Glutamatergic neuron (in vitro differentiated cells): ENCODE measurements around the gene MEGF9. TPM values are rescaled to one million over a fixed set of nuclear protein-coding genes. Genes with fewer than 3 reads are reported as not detected.
"Not testable (repeated sequence)": the region's sequence is repeated elsewhere in the genome, so short reads cannot be mapped to it uniquely, and the experiment has no call there.

Source experiments
- DNase-seq: peaks from one replicate; pipeline ENCODE4 v3.0.0; 2022
- H3K27ac Mint-ChIP-seq: one replicate; pipeline ENCODE4 v1.8.0; 2020; ENCODE audit warnings: mild to moderate bottlenecking, mixed read lengths, inconsistent platforms; ENCODE audit not compliant: unreplicated experiment
- H3K27me3 Mint-ChIP-seq: one replicate; pipeline ENCODE4 v1.8.0; 2020; ENCODE audit warnings: mild to moderate bottlenecking, moderate library complexity, mixed read lengths, inconsistent platforms; ENCODE audit not compliant: unreplicated experiment
- H3K36me3 Mint-ChIP-seq: one replicate; pipeline ENCODE4 v1.8.0; 2020; ENCODE audit warnings: mild to moderate bottlenecking, mixed read lengths, inconsistent platforms; ENCODE audit not compliant: unreplicated experiment
- H3K4me1 Mint-ChIP-seq: one replicate; pipeline ENCODE4 v1.8.0; 2020; ENCODE audit warnings: mild to moderate bottlenecking, low read depth, mixed read lengths, inconsistent platforms; ENCODE audit not compliant: unreplicated experiment
- H3K4me3 Mint-ChIP-seq: one replicate; pipeline ENCODE4 v1.8.0; 2020; ENCODE audit warnings: mild to moderate bottlenecking, mixed read lengths, inconsistent platforms; ENCODE audit not compliant: unreplicated experiment
- H3K9me3 Mint-ChIP-seq: one replicate; pipeline ENCODE4 v1.8.0; 2020; ENCODE audit warnings: mild to moderate bottlenecking, moderate library complexity, mixed read lengths, inconsistent platforms; ENCODE audit not compliant: unreplicated experiment
- CTCF ChIP-seq: fragments of 200-600 bp; sonication (generic); IDR thresholded peaks from one replicate; pipeline ENCODE4 v1.5.0; 2021; ENCODE audit not compliant: partially characterized antibody, unreplicated experiment
- total RNA-seq: library from RNA; stranded (reverse); fragmentation: NEBNext Ultra II Directional; extraction: Animal tissue kit (Norgen Biotek cat#: 25700); gene quantifications from one replicate; pipeline ENCODE4 v1.2.1, GENCODE V29; 2021; ENCODE audit not compliant: unreplicated experiment

MEGF9 gene
- total RNA-seq, 1 donor from 2014 or later, result 25.4 TPM

DNA sequence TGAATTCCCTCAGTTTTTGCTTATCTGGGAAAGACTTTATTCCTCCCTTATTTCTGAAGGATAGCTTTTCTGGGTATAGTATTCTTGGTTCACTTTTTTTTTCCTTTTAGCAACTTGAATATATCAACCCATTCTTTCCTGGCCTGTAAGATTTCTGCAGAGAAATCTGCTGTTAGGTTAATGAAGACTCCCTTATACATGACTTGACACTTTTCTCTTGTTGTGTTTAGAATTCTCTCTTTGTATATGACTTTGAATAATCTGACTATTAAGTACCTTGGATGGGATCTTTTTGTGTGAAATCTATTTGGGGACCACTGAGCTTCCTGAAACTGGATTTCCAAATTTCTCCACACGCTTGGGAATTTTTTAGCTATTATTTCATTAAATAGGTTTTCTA lies 79.3 kb downstream of the MEGF9 start:
- Mint-ChIP-seq H3K4me1 (peaks cover 2% of the 10 kb centered on the region), H3K27me3 (peaks cover 2% of the 10 kb centered on the region), H3K36me3 (peaks cover 17% of the 10 kb centered on the region), H3K4me3 (no peak overlapping the region), H3K27ac (no peak overlapping the region), H3K9me3 (peaks cover 12% of the 10 kb centered on the region)
- TF ChIP-seq CTCF, result no peak
- DNase-seq, result no peak

DNA sequence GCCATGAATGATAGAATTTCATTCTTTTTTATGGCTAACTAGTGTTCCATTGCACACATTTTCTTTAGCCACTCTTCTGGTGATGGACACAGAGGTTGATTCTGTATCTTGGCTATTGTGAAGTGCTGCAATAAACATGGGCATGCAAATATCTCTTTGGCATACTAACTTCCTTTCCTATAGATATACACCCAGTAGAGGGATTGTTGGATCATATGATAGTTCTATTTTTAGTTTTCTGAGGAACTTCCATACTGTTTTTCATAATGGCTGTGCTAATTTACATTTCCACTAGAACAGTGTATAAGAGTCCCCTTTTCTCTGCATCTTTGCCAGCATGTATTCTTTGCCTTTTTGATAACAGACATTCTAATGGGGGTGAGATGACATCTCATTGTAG lies 83.9 kb downstream of the MEGF9 start:
- H3K4me3 Mint-ChIP-seq, result no peak overlapping the region
- peaks cover 10% of the 10 kb centered on the region for H3K9me3 Mint-ChIP-seq
- peaks cover 10% of the 10 kb centered on the region for H3K36me3 Mint-ChIP-seq
- TF ChIP-seq CTCF, result no peak
- no peaks in the 10 kb centered on the region for H3K4me1 Mint-ChIP-seq
- H3K27me3 Mint-ChIP-seq, result no peaks in the 10 kb centered on the region
- no peak overlapping the region for H3K27ac Mint-ChIP-seq
- DNase-seq, result no peak

- H3K27ac Mint-ChIP-seq, DNase-seq: not testable (repeated sequence)
Observed at GRCh38 chr9:120628925-120629497, 85.3 kb downstream of the MEGF9 start.

DNA sequence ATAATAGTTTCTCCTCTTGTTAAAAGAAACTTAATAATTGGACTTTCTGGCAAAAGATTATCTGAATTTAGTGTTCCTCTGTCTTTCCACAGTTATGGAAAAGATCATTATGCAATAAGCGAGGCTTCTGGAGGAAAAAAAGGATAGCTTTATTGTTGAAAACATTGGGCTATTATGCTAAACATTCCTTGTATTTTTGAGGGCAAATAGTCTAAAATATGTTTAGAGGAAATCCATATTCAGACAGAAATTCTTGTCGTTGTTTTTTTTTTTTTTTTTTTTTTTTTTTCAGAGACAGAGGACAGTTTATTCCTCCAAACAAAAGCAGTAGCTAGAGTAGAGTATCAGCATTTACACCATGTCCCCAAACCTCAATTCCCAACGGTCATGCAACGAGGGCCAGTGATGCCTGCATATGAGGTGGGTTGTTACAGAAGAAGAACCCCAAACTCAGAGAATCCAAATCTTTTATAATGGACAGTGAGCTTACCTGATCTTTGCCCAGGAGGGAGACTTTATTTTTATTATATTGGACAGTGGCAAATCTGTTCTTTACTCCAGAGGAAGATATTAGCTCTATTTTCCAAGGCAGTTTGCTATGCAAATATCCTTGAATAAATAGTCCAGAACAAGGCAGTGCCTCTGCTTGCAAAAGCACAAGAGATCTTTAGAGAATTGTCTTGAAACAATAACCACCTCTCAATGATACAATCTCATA lies 85.9 kb downstream of the MEGF9 start:
- no peak overlapping the region for H3K27ac Mint-ChIP-seq
- H3K9me3 Mint-ChIP-seq, result peaks cover 6% of the 10 kb centered on the region
- H3K27me3 Mint-ChIP-seq, result no peaks in the 10 kb centered on the region
- no peaks in the 10 kb centered on the region for H3K4me1 Mint-ChIP-seq
- no peak overlapping the region for H3K4me3 Mint-ChIP-seq
- TF ChIP-seq CTCF, result no peak
- H3K36me3 Mint-ChIP-seq, result no peaks in the 10 kb centered on the region
- DNase-seq, result no peak

More at GRCh38 chr9:120628925-120629497, 85.3 kb downstream of the MEGF9 start:
- H3K4me1 Mint-ChIP-seq, H3K4me3 Mint-ChIP-seq, H3K36me3 Mint-ChIP-seq, H3K9me3 Mint-ChIP-seq, H3K27me3 Mint-ChIP-seq: not testable (repeated sequence)

- TF ChIP-seq CTCF, result no peak
- Mint-ChIP-seq H3K9me3 (peaks cover 3% of the 10 kb centered on the region), H3K36me3 (no peaks in the 10 kb centered on the region), H3K27ac (no peak overlapping the region), H3K4me1 (no peaks in the 10 kb centered on the region), H3K27me3 (no peaks in the 10 kb centered on the region), H3K4me3 (no peak overlapping the region)
- DNase-seq, result no peak
Observed at GRCh38 chr9:120627073-120627472, 87.2 kb downstream of the MEGF9 start.
